Measurements from ENCODE around the gene ZP1.
A peak's percentile ranks its signal among the peaks of the same experiment; 100 is the strongest.

The ZP1 gene

GRCh38 chr11:60912223-60912850, 45.0 kb downstream of the ZP1 start:
- no peak for DNase-seq (ENCODE audit: low read depth)
- no peak overlapping the region for H3K4me3 ChIP-seq (ENCODE audit: control insufficient read depth, low read depth, low read length)
- TF ChIP-seq, protein P1, sequence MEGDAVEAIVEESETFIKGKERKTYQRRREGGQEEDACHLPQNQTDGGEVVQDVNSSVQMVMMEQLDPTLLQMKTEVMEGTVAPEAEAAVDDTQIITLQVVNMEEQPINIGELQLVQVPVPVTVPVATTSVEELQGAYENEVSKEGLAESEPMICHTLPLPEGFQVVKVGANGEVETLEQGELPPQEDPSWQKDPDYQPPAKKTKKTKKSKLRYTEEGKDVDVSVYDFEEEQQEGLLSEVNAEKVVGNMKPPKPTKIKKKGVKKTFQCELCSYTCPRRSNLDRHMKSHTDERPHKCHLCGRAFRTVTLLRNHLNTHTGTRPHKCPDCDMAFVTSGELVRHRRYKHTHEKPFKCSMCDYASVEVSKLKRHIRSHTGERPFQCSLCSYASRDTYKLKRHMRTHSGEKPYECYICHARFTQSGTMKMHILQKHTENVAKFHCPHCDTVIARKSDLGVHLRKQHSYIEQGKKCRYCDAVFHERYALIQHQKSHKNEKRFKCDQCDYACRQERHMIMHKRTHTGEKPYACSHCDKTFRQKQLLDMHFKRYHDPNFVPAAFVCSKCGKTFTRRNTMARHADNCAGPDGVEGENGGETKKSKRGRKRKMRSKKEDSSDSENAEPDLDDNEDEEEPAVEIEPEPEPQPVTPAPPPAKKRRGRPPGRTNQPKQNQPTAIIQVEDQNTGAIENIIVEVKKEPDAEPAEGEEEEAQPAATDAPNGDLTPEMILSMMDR (conservative IDR thresholded peaks at IDR 0.05; ENCODE audit: control insufficient read depth, insufficient read depth, low read depth, low read length): no peak

- H3K4me3 ChIP-seq (ENCODE audit: control insufficient read depth, low read depth, low read length): no peak overlapping the region
- TF ChIP-seq, protein P1 (conservative IDR thresholded peaks at IDR 0.05; ENCODE audit: control insufficient read depth, insufficient read depth, low read depth, low read length): no peak
- no peak for DNase-seq (ENCODE audit: low read depth)
These were observed 45.6 kb downstream of the ZP1 start for GRCh38 chr11:60912851-60913528.

DNA sequence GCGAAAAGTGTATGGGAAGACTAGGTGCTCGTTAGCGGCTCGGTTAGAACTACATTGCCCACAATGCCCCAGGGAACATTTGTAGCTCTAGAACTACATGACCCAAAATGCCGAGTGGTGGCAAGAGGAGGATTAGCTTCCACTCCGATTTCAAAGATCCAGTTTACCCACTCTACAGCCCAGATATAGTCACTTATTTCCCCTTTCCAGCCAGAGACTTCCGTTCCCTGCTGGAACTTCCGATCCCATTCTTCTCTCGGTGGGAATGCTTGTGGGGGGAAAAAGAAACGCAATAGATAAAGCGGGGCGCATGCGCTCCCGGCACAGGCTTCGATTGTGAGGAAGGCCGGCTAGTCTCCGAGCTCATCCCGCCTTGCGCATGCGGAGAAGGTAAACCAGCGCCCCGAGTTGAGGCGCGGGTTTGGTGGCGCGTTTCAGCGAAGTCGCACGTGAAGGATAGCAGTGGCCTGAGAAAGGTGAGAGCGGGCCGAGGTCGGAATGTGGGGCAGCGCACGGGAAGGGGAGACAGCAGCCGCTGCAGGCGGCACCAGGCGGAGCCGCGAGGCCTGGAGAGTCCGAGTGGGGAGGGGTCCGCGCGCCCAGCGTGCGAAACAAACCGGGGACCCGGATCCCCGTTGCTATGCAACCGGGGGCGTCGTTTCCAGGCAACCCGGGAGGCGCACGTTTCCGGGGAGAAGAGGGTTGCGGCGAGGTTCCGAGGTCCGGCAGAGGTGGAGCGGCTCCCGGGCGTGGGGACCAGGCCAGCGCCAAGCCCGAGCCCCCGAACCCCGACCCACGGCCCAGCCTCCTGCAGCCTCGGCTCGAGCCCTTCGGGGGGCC, 46.7 kb downstream of the ZP1 start, which contains the start of gene TMEM109:
Gene TMEM109, plus strand, starts transcription at position 366 of the 840 bp plus-strand sequence. CDS start 5,536 bp downstream, outside the sequence.
- peak within 1 kb of the TSS; percentile 81 for H3K4me3 ChIP-seq (ENCODE audit: control insufficient read depth, low read depth, low read length)
- DNase-seq (ENCODE audit: low read depth): peak; percentile 83
- TF ChIP-seq, protein P1 (conservative IDR thresholded peaks at IDR 0.05; ENCODE audit: control insufficient read depth, insufficient read depth, low read depth, low read length): no peak

- DNase-seq (ENCODE audit: low read depth): peak; percentile 24
- H3K4me3 ChIP-seq (ENCODE audit: control insufficient read depth, low read depth, low read length): peak overlapping the region; percentile 81
- TF ChIP-seq, protein P1 (conservative IDR thresholded peaks at IDR 0.05; ENCODE audit: control insufficient read depth, insufficient read depth, low read depth, low read length): no peak
These were observed 47.4 kb downstream of the ZP1 start for GRCh38 chr11:60914633-60915247.

DNA sequence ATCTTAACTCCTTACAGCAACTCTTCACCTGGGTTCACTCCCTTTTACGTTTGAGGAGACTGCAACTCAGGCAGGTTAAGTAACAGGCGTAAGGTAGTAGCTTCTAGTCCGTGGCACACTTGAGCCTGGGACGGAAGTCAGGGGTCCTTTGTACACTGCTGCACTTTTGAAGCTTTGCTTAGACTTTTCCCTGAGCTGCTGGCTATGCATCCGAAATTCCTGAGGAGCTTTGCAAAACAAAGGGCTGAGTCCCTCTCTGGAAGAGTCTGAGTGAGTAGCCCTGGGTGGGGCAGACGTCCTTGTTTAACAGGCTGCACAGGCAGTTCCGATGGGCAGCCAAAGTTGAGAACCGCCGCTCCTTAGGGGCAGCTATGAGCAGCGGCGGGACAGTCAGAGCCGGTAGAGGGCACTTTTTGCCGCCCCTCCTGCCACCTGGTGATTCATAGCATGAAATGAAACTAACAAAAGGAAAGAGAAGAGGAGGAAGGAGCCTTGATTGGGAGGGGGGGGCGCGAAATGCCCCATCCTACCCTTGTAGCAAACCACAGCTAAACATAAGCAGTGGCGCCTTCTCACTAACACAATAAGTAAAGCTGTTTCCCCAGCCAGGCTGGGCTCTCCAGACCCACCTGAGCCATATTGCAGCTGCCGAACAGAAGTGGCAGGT, 48.0 kb downstream of the ZP1 start:
- DNase-seq (ENCODE audit: low read depth): peak; percentile 55
- H3K4me3 ChIP-seq (ENCODE audit: control insufficient read depth, low read depth, low read length): peak overlapping the region; percentile 81
- TF ChIP-seq, protein P1 (conservative IDR thresholded peaks at IDR 0.05; ENCODE audit: control insufficient read depth, insufficient read depth, low read depth, low read length): peak; percentile 10

All from fibroblast of mammary gland (primary cell).